KBM-7 (cell line): ENCODE data around the gene CCL1.

Source experiments
- DNase-seq: peaks from one replicate; pipeline ENCODE4 v3.0.0-alpha.2; 2015
- in situ Hi-C: fragments of 300-500 bp; cut with MboI; formaldehyde crosslinking; loops from 2 replicates; pipeline ENCODE4 v1.14.3; 2020; ENCODE audit warnings: low sequenced_read_pairs, low pct_unique_long_range_greater_than_20kb, mixed read lengths

The CCL1 gene

GRCh38 chr17:34363183-34363661 lies at the start of gene CCL1:
Gene CCL1 (minus strand): TSS chr17:34363233. CDS start chr17:34363161, 72 bp downstream.
- no peak for DNase-seq
- in situ Hi-C loops = loop anchor here (10.0 kb wide), 1 partner anchor 158 kb away; no protein-coding TSS in a partner anchor

- in situ Hi-C loops = loop anchor here (25.0 kb wide), 1 partner anchor 700 kb away; the partner anchor contains the start of genes FNDC8 and RAD51D
- no peak for DNase-seq
Measured at GRCh38 chr17:34412534-34412933, 49.5 kb upstream of the CCL1 start.

- in situ Hi-C loops = loop anchor here (25.0 kb wide), 1 partner anchor 700 kb away; the partner anchor contains the start of genes FNDC8 and RAD51D
- DNase-seq = no peak
Measured at GRCh38 chr17:34411646-34412421, 48.8 kb upstream of the CCL1 start.

- in situ Hi-C loops = loop anchor here (25.0 kb wide), 1 partner anchor 703 kb away; the partner anchor contains the start of genes FNDC8 and RAD51D
- no peak for DNase-seq
Measured at GRCh38 chr17:34409352-34409751, 46.3 kb upstream of the CCL1 start.

- no peak for DNase-seq
- in situ Hi-C loops = loop anchor here (25.0 kb wide), 1 partner anchor 704 kb away; the partner anchor contains the start of genes FNDC8 and RAD51D
Measured at GRCh38 chr17:34408439-34408838, 45.4 kb upstream of the CCL1 start.

- in situ Hi-C loops = loop anchor here (25.0 kb wide), 1 partner anchor 706 kb away; the partner anchor contains the start of genes FNDC8 and RAD51D
- DNase-seq = no peak
Measured at GRCh38 chr17:34406226-34406625, 43.2 kb upstream of the CCL1 start.

- no peak for DNase-seq
- in situ Hi-C loops = loop anchor here (25.0 kb wide), 1 partner anchor 709 kb away; the partner anchor contains the start of genes FNDC8 and RAD51D
Measured at GRCh38 chr17:34403006-34403405, 40.0 kb upstream of the CCL1 start.

- no peak for DNase-seq
- in situ Hi-C loops = loop anchor here (25.0 kb wide), 1 partner anchor 711 kb away; the partner anchor contains the start of genes FNDC8 and RAD51D
Measured at GRCh38 chr17:34401165-34401564, 38.1 kb upstream of the CCL1 start.

- no peak for DNase-seq
- in situ Hi-C loops = loop anchor here (25.0 kb wide), 1 partner anchor 712 kb away; the partner anchor contains the start of genes FNDC8 and RAD51D
Measured at GRCh38 chr17:34400301-34400931, 37.4 kb upstream of the CCL1 start.

- in situ Hi-C loops = loop anchor here (25.0 kb wide), 1 partner anchor 713 kb away; the partner anchor contains the start of genes FNDC8 and RAD51D
- no peak for DNase-seq
Measured at GRCh38 chr17:34399725-34400124, 36.7 kb upstream of the CCL1 start.

GRCh38 chr17:34398990-34399389 lies 36.0 kb upstream of the CCL1 start:
- in situ Hi-C loops = no loop called here
- peak; percentile 38 for DNase-seq

- in situ Hi-C loops = no loop called here
- no peak for DNase-seq
Measured at GRCh38 chr17:34397265-34397664, 34.2 kb upstream of the CCL1 start.

- in situ Hi-C loops = no loop called here
- no peak for DNase-seq
Measured at GRCh38 chr17:34393401-34393800, 30.4 kb upstream of the CCL1 start.

GRCh38 chr17:34391241-34391640 lies 28.2 kb upstream of the CCL1 start:
- no peak for DNase-seq
- in situ Hi-C loops = no loop called here

GRCh38 chr17:34390649-34391048 lies 27.6 kb upstream of the CCL1 start:
- in situ Hi-C loops = no loop called here
- no peak for DNase-seq

- in situ Hi-C loops = no loop called here
- DNase-seq = no peak
Measured at GRCh38 chr17:34389126-34389750, 26.2 kb upstream of the CCL1 start.

- no peak for DNase-seq
- in situ Hi-C loops = no loop called here
Measured at GRCh38 chr17:34387566-34387965, 24.5 kb upstream of the CCL1 start.

- DNase-seq = no peak
- in situ Hi-C loops = no loop called here
Measured at GRCh38 chr17:34386697-34387550, 23.9 kb upstream of the CCL1 start.
